Esophagus muscularis mucosa (tissue), 4 donors: Measurements from ENCODE around the gene LRMDA.

ENCODE experiments used
- CTCF ChIP-seq, 3 experiments: fragments of 200-600 bp in 2 of 3; fragments of 450-650 bp in 1 of 3; sonication (generic) in 2 of 3; IDR thresholded peaks; one replicate each; pipeline ENCODE4 v1.5.1; 2017 to 2019; ENCODE audit warnings: antibody characterized with exemption in 3 of 3, mild to moderate bottlenecking in 2 of 3, moderate library complexity in 1 of 3
- EP300 ChIP-seq: sonication (generic); formaldehyde crosslinking; IDR thresholded peaks from one replicate; pipeline ENCODE4 v1.6.1; 2017; ENCODE audit warnings: antibody characterized with exemption
- POLR2A ChIP-seq: fragments of 450-650 bp; IDR thresholded peaks from one replicate; pipeline ENCODE4 v1.6.1; 2017; ENCODE audit warnings: antibody characterized with exemption, moderate library complexity, mild to moderate bottlenecking, low read depth
- POLR2AphosphoS5 ChIP-seq, 2 donors: sonication (generic); formaldehyde crosslinking; IDR thresholded peaks; one replicate each; pipeline ENCODE4 v1.6.1; 2017; ENCODE audit warnings: antibody characterized with exemption in 2 of 2

- no peak for TF ChIP-seq EP300
- no peak for TF ChIP-seq CTCF (IDR thresholded peaks at IDR 0.05)
- TF ChIP-seq POLR2A, result no peak
- TF ChIP-seq POLR2AphosphoS5 (IDR thresholded peaks at IDR 0.05), result no peak
These were observed 902.4 kb downstream of the LRMDA start for GRCh38 chr10:76333796-76334195.
